Peyer's patch (tissue), 4 donors: ENCODE measurements around the gene CNN2.

Source experiments
- POLR2A ChIP-seq, 2 donors: fragments of 450-650 bp; IDR thresholded peaks; one replicate each; pipeline ENCODE4 v1.5.1; 2017; ENCODE audit warnings: antibody characterized with exemption in 2 of 2, mild to moderate bottlenecking in 2 of 2, moderate library complexity in 2 of 2
- TF ChIP-seq, protein P1 (sequence below), 6 experiments: fragments of 450-650 bp in 4 of 6; fragments of 200-600 bp in 2 of 6; sonication (generic) in 1 of 6; IDR thresholded peaks; one replicate each; pipeline ENCODE4 v1.5.1; 2017 to 2019; ENCODE audit warnings: antibody characterized with exemption in 6 of 6, mild to moderate bottlenecking in 3 of 6, moderate library complexity in 1 of 6

DNA sequence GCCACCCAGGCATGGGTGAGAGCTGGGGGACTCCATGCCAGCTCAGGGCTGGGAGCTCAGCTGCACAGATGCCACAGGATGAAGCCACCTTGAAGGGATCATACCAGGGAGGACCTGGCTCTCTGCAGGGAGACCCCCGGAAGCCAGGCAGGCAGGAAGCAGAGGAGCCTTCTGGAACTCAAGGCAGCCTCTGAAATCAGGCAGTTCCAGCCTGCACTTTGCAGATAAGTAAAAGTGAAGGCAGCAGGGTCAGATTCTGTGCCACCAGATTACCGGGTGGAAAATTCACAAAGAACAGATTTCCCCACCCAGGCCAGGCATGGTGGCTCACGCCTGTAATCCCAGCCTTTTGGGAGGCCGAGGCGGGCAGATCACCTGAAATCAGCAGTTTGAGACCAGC is 8.0 kb upstream of the CNN2 start:
- TF ChIP-seq, protein P1, sequence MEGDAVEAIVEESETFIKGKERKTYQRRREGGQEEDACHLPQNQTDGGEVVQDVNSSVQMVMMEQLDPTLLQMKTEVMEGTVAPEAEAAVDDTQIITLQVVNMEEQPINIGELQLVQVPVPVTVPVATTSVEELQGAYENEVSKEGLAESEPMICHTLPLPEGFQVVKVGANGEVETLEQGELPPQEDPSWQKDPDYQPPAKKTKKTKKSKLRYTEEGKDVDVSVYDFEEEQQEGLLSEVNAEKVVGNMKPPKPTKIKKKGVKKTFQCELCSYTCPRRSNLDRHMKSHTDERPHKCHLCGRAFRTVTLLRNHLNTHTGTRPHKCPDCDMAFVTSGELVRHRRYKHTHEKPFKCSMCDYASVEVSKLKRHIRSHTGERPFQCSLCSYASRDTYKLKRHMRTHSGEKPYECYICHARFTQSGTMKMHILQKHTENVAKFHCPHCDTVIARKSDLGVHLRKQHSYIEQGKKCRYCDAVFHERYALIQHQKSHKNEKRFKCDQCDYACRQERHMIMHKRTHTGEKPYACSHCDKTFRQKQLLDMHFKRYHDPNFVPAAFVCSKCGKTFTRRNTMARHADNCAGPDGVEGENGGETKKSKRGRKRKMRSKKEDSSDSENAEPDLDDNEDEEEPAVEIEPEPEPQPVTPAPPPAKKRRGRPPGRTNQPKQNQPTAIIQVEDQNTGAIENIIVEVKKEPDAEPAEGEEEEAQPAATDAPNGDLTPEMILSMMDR (IDR thresholded peaks at IDR 0.05): no peak
- no peak for TF ChIP-seq POLR2A (IDR thresholded peaks at IDR 0.05)
